GM21786 (cell line): Measurements from ENCODE around the gene CHST15.

Experiments used
- ATAC-seq: cut with Tn5 transposase; IDR thresholded peaks from one replicate; pipeline ENCODE4 v1.9.1; 2021; ENCODE audit not compliant: unreplicated experiment

CHST15 gene

GRCh38 chr10:123972481-123973401, 120.7 kb downstream of the CHST15 start:
- no peak for ATAC-seq

- ATAC-seq = no peak
Observed at GRCh38 chr10:123970927-123971286, 122.5 kb downstream of the CHST15 start.

- ATAC-seq = no peak
Observed at GRCh38 chr10:123970207-123970926, 123.0 kb downstream of the CHST15 start.

GRCh38 chr10:123967626-123968243, 125.7 kb downstream of the CHST15 start:
- ATAC-seq = no peak

GRCh38 chr10:123966896-123967231, 126.5 kb downstream of the CHST15 start:
- ATAC-seq = no peak

GRCh38 chr10:123965973-123966895, 127.2 kb downstream of the CHST15 start:
- ATAC-seq = no peak

GRCh38 chr10:123964953-123965352, 128.4 kb downstream of the CHST15 start:
- no peak for ATAC-seq

- ATAC-seq = no peak
Observed at GRCh38 chr10:123962756-123963530, 130.5 kb downstream of the CHST15 start.

GRCh38 chr10:123958241-123958640, 135.2 kb downstream of the CHST15 start:
- no peak for ATAC-seq
